Type B pancreatic cell (in vitro differentiated cells): ENCODE results near the gene EHMT1. TPM values are rescaled to one million over a fixed set of nuclear protein-coding genes. Genes with fewer than 3 reads are reported as not detected.

Source experiments
- DNase-seq: peaks from one replicate; pipeline ENCODE4 v3.0.0; 2021; ENCODE audit warnings: mixed read lengths; ENCODE audit not compliant: unreplicated experiment; ENCODE audit errors: extremely low spot score
- H3K27ac Mint-ChIP-seq: 2 replicates; pipeline ENCODE4 v1.8.0; 2021; ENCODE audit warnings: mild to moderate bottlenecking, mixed read lengths
- H3K27me3 Mint-ChIP-seq: 2 replicates; pipeline ENCODE4 v1.8.0; 2021; ENCODE audit warnings: mixed read lengths
- H3K36me3 Mint-ChIP-seq: 2 replicates; pipeline ENCODE4 v1.8.0; 2021; ENCODE audit warnings: mixed read lengths
- H3K4me1 Mint-ChIP-seq: one replicate; pipeline ENCODE4 v1.8.0; 2021; ENCODE audit warnings: mixed read lengths; ENCODE audit not compliant: unreplicated experiment
- H3K4me3 Mint-ChIP-seq: 2 replicates; pipeline ENCODE4 v1.8.0; 2021; ENCODE audit warnings: mild to moderate bottlenecking, mixed read lengths
- H3K9me3 Mint-ChIP-seq: 2 replicates; pipeline ENCODE4 v1.8.0; 2021; ENCODE audit warnings: mixed read lengths
- total RNA-seq: library from RNA; stranded (reverse); gene quantifications from 2 replicates; pipeline ENCODE4 v1.2.1, GENCODE V29; 2021; ENCODE audit warnings: low replicate concordance
- TF ChIP-seq, protein P1 (sequence below): fragments of 200-600 bp; sonication (generic); conservative IDR thresholded peaks from 2 replicates; pipeline ENCODE4 v1.5.0; 2021; ENCODE audit warnings: antibody characterized with exemption, mild to moderate bottlenecking

Gene EHMT1
- total RNA-seq, 1 donor from 2014 or later = 111 TPM

DNA sequence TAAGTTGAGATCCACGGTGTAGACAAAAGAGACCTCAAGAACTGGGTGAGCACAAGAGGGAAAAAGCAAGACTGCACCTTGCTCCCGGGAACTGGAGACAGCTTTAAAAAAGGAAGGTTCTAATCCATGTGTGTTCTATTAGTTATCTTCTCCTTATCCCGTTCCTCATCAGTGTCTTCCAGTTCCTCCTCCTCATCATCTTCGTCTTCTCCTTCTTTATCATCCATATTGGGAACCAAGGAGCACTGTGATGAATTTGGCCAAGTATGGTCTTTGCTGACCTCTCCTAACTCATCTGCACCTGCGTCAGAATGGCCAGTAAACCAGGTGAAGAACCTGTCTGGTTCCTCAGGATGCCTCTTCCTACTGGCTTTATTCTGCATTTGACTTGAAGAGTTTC lies 22.1 kb downstream of the EHMT1 start:
- Mint-ChIP-seq H3K36me3 (peaks cover 33% of the 10 kb centered on the region), H3K4me3 (no peak overlapping the region), H3K27ac (no peak overlapping the region), H3K9me3 (no peaks in the 10 kb centered on the region), H3K27me3 (no peaks in the 10 kb centered on the region), H3K4me1 (peaks cover 21% of the 10 kb centered on the region)
- DNase-seq = no peak
- TF ChIP-seq, protein P1, sequence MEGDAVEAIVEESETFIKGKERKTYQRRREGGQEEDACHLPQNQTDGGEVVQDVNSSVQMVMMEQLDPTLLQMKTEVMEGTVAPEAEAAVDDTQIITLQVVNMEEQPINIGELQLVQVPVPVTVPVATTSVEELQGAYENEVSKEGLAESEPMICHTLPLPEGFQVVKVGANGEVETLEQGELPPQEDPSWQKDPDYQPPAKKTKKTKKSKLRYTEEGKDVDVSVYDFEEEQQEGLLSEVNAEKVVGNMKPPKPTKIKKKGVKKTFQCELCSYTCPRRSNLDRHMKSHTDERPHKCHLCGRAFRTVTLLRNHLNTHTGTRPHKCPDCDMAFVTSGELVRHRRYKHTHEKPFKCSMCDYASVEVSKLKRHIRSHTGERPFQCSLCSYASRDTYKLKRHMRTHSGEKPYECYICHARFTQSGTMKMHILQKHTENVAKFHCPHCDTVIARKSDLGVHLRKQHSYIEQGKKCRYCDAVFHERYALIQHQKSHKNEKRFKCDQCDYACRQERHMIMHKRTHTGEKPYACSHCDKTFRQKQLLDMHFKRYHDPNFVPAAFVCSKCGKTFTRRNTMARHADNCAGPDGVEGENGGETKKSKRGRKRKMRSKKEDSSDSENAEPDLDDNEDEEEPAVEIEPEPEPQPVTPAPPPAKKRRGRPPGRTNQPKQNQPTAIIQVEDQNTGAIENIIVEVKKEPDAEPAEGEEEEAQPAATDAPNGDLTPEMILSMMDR = no peak

DNA sequence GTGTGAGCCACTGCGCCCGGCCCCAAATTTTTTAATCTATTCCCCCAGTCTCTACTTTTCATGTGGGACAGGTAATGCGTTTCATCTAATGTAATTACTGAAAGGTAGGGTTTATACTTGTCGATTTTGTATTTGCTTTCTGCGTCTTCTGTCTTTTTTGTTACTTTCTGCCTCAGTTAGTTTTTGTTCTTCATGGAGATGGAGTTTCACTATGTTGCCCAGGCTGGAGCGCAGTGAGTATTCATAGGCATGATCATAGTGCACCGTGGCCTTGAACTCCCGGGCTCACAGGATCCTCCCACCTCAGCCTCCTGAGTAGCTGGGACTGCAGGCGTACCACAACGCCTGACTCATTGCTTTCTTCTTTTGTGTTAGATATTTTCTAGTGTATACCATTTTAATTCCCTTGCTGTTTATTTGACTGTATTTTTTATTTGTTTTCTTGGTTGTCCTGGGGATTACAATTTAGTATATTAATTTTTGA lies 23.4 kb downstream of the EHMT1 start:
- Mint-ChIP-seq H3K36me3 (peaks cover 29% of the 10 kb centered on the region), H3K9me3 (no peaks in the 10 kb centered on the region), H3K4me1 (peaks cover 29% of the 10 kb centered on the region), H3K27ac (no peak overlapping the region), H3K27me3 (no peaks in the 10 kb centered on the region), H3K4me3 (no peak overlapping the region)
- TF ChIP-seq, protein P1 = no peak
- DNase-seq = no peak

GRCh38 chr9:137642892-137643291 lies 24.1 kb downstream of the EHMT1 start:
- Mint-ChIP-seq H3K4me3 (no peak overlapping the region), H3K9me3 (no peaks in the 10 kb centered on the region), H3K4me1 (peaks cover 32% of the 10 kb centered on the region), H3K36me3 (peaks cover 31% of the 10 kb centered on the region), H3K27ac (no peak overlapping the region), H3K27me3 (no peaks in the 10 kb centered on the region)
- TF ChIP-seq, protein P1 = no peak
- no peak for DNase-seq

DNA sequence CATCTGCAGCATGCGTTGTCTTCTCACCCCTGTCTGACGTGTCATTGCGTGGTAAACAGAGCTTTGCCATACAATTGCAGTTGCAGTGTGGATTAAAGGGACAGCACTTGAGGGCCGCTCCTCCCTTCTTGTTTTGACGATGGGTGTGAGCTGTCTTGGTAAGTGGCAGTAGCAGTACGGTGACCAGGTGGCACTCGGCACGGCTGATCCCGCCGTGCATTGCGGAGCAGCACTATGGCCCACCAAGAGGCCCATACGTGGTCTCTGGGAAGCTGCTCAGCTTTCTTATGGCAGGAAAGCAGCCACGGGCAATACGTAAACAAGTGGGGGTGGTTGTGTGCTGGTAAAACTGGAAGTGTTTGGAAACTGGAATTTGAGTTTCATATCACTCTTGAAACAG lies 25.1 kb downstream of the EHMT1 start:
- Mint-ChIP-seq H3K9me3 (no peaks in the 10 kb centered on the region), H3K27ac (no peak overlapping the region), H3K4me3 (no peak overlapping the region), H3K27me3 (no peaks in the 10 kb centered on the region), H3K4me1 (peaks cover 34% of the 10 kb centered on the region), H3K36me3 (peaks cover 34% of the 10 kb centered on the region)
- no peak for DNase-seq
- TF ChIP-seq, protein P1 = no peak

DNA sequence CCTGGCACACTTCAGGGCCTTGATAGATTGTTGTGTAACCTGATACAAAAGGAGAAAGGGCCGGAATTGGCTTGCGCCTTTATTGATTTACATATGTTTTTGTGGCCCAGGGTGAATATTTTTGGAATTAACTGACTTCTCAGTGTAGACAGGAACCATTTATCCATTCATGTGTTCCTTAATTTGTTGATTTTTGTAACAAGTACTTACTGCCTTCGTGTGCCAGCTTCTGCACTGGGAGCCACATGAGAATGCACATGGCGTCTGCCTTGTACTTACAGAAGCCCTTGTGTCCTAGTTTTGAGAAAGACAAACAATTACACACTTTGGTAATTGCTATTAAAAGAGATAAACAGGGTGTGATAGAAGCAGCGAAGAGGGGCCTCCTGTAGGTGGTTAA lies 26.4 kb downstream of the EHMT1 start:
- H3K4me1 Mint-ChIP-seq = peaks cover 30% of the 10 kb centered on the region
- peaks cover 34% of the 10 kb centered on the region for H3K36me3 Mint-ChIP-seq
- no peaks in the 10 kb centered on the region for H3K9me3 Mint-ChIP-seq
- no peak overlapping the region for H3K27ac Mint-ChIP-seq
- TF ChIP-seq, protein P1 = no peak
- H3K27me3 Mint-ChIP-seq = no peaks in the 10 kb centered on the region
- DNase-seq = no peak
- no peak overlapping the region for H3K4me3 Mint-ChIP-seq

- H3K36me3 Mint-ChIP-seq = peaks cover 34% of the 10 kb centered on the region
- H3K27me3 Mint-ChIP-seq = no peaks in the 10 kb centered on the region
- H3K4me1 Mint-ChIP-seq = peaks cover 26% of the 10 kb centered on the region
- no peak for DNase-seq
- no peaks in the 10 kb centered on the region for H3K9me3 Mint-ChIP-seq
- TF ChIP-seq, protein P1 = no peak
- no peak overlapping the region for H3K4me3 Mint-ChIP-seq
- no peak overlapping the region for H3K27ac Mint-ChIP-seq
These were observed 27.5 kb downstream of the EHMT1 start for GRCh38 chr9:137646341-137646740.
